Smooth muscle cell of the coronary artery (primary cell): ENCODE results near the gene DPEP1. TPM values are rescaled to one million over a fixed set of nuclear protein-coding genes. Genes with fewer than 3 reads are reported as not detected.

ENCODE experiments used
- total RNA-seq: library from RNA; depleted of rRNA; stranded (reverse); fragments of >200 nt; gene quantifications from 2 replicates; pipeline ENCODE4 v1.2.3, GENCODE V29; 2014; ENCODE audit warnings: low replicate concordance

Gene DPEP1
- total RNA-seq: under 0.01 and 0.15 TPM in 2 replicates

GRCh38 chr16:89613231-89613953 is at the start of gene DPEP1:
Gene DPEP1 (plus strand): TSS chr16:89613642. CDS start chr16:89630411, 16,769 bp downstream.

DNA sequence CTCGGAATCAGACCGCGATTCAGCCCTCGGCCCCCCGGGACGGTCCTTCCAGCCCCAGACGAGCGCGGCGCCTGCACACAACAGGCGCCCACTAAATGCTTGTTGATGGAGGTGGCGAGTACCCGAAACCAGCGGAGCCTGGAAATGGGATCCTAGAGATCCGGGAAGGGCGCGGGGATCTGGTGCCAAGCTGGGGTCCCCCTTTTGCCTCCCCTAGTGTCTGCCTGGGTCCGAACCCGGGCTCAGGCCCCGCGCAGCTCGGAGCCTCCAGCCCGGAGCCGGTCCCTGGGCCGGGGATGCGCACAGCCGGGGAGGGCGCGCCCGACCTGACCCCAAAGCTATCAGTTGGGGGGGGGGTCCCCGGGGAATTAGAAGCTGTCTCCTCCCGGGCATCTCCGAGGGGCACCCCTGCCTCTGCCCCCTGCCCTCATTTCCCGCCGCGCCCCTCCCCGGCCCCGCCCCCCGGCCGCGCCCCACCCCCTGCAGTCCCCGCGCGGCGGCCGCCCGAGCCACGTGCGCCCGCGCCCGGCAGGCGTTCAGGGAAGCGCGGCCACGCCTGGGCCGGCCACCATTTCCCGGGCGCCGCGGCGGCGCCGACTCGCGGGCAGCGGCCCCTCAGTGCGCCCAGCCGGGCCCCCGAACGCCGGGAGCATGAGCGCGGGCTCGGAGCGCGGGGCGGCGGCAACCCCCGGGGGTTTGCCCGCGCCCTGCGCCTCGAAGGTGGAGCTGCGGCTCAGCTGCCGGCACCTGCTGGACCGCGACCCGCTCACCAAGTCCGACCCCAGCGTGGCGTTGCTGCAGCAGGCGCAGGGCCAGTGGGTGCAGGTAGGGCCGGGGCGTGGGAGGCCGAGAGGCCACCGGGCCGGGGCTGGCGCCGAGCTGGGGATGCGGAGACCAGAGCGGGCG is 37.9 kb upstream of the DPEP1 start, which contains the start of gene CPNE7:
Gene CPNE7, plus strand, starts transcription at position 512 of the 906 bp plus-strand sequence. Its CDS starts 140 bp downstream, at position 652.

GRCh38 chr16:89657442-89658220 is 44.2 kb downstream of the DPEP1 start, which contains the start of the genes CHMP1A and SPATA33:
Gene CHMP1A (minus strand): TSS chr16:89657708. CDS start chr16:89657588, 120 bp downstream.
Gene SPATA33 (plus strand): TSS chr16:89657836. CDS start chr16:89657912, 76 bp downstream.

DNA sequence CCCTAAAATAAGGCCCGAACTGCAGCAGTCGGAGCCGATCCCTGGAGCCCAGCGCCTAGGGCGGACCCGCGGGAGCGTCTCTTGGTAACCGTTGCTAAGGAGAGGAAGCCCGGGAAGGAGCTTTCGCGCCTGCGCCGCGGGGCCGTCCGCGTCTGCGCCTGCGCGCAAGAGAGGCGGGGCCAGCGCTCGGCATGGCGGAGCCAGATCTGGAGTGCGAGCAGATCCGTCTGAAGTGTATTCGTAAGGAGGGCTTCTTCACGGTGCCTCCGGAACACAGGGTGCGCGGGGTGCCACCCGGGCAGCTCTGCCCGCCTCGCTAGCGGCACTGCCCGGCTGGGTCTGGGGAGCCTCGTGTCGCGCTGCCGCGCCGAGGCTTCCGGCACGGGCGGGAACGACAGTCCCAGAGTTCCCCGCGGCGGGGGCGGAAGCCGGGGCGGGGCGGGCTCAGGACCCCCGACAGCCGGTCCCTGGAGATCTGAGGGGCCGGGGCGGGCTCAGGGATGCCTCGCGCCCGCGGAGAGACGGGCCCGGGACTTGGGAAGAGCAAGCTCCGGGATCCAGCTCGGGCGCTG is 73.2 kb downstream of the DPEP1 start, which contains the start of gene CDK10:
Gene CDK10, plus strand, starts transcription at position 170 of the 572 bp plus-strand sequence. Its CDS starts 22 bp downstream, at position 192.

Other genes starting within 250 kb of the DPEP1 start
- gene ANKRD11, start 123.1 kb upstream of the DPEP1 start, total RNA-seq: 44.3 and 56.5 TPM in 2 replicates
- gene SPG7, start 105.2 kb upstream of the DPEP1 start, total RNA-seq: 82.7 and 127 TPM in 2 replicates
- 3,602 and 3,770 TPM in 2 replicates for gene RPL13, start 53.0 kb upstream of the DPEP1 start, total RNA-seq
- gene CPNE7, start 37.9 kb upstream of the DPEP1 start, total RNA-seq: 2.9 and 9.1 TPM in 2 replicates
- gene CHMP1A, start 44.1 kb downstream of the DPEP1 start, total RNA-seq: 81.0 and 154 TPM in 2 replicates
- gene SPATA33, start 44.2 kb downstream of the DPEP1 start, total RNA-seq: 1.1 and 1.5 TPM in 2 replicates
- 30.7 and 38.7 TPM in 2 replicates for gene CDK10, start 73.0 kb downstream of the DPEP1 start, total RNA-seq
- gene SPATA2L, start 88.1 kb downstream of the DPEP1 start, total RNA-seq: 5.3 and 11.1 TPM in 2 replicates
- 5.6 and 7.3 TPM in 2 replicates for gene VPS9D1, start 107.3 kb downstream of the DPEP1 start, total RNA-seq
- 8.5 and 13.5 TPM in 2 replicates for gene ZNF276, start 107.9 kb downstream of the DPEP1 start, total RNA-seq
- 2.6 and 3.1 TPM in 2 replicates for gene FANCA, start 203.0 kb downstream of the DPEP1 start, total RNA-seq
- 0.30 and 2.7 TPM in 2 replicates for gene SPIRE2, start 214.8 kb downstream of the DPEP1 start, total RNA-seq